ENCODE results near the gene PRX.
"Not testable (repeated sequence)": the region's sequence is repeated elsewhere in the genome, so short reads cannot be mapped to it uniquely, and the experiment has no call there.

The PRX gene

GRCh38 chr19:40370997-40371801, 42.0 kb downstream of the PRX start:
- no peak for TF ChIP-seq CTCF (IDR thresholded peaks at IDR 0.05; ENCODE audit: borderline replicate concordance, control extremely low read depth, extremely low read depth, insufficient read depth, missing control alignments)
- DNase-seq (ENCODE audit: low spot score): no peak

GRCh38 chr19:40370253-40370652, 42.9 kb downstream of the PRX start:
- DNase-seq (ENCODE audit: low spot score); in situ Hi-C loops (cut with MboI; ENCODE audit: low sequenced_read_pairs, unreplicated experiment): not testable (repeated sequence)

More at GRCh38 chr19:40370997-40371801, 42.0 kb downstream of the PRX start:
- in situ Hi-C loops (cut with MboI; ENCODE audit: low sequenced_read_pairs, unreplicated experiment): no loop called here

DNA sequence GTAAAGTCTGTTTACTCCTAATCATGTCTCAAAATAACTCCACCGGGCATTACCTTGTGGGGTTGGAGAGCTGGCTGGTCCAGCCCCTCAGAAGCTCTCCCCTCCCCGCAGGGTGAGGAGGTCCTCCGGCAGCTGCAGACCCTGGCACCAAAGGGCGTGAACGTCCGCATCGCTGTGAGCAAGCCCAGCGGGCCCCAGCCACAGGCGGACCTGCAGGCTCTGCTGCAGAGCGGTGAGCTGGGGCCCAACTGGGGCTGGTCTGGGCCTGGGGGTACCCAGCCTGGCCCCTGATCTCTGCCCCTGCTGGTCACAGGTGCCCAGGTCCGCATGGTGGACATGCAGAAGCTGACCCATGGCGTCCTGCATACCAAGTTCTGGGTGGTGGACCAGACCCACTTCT, 43.4 kb downstream of the PRX start:
- TF ChIP-seq CTCF (IDR thresholded peaks at IDR 0.05; ENCODE audit: borderline replicate concordance, control extremely low read depth, extremely low read depth, insufficient read depth, missing control alignments): no peak
- in situ Hi-C loops (cut with MboI; ENCODE audit: low sequenced_read_pairs, unreplicated experiment): no loop called here
- no peak for DNase-seq (ENCODE audit: low spot score)

DNA sequence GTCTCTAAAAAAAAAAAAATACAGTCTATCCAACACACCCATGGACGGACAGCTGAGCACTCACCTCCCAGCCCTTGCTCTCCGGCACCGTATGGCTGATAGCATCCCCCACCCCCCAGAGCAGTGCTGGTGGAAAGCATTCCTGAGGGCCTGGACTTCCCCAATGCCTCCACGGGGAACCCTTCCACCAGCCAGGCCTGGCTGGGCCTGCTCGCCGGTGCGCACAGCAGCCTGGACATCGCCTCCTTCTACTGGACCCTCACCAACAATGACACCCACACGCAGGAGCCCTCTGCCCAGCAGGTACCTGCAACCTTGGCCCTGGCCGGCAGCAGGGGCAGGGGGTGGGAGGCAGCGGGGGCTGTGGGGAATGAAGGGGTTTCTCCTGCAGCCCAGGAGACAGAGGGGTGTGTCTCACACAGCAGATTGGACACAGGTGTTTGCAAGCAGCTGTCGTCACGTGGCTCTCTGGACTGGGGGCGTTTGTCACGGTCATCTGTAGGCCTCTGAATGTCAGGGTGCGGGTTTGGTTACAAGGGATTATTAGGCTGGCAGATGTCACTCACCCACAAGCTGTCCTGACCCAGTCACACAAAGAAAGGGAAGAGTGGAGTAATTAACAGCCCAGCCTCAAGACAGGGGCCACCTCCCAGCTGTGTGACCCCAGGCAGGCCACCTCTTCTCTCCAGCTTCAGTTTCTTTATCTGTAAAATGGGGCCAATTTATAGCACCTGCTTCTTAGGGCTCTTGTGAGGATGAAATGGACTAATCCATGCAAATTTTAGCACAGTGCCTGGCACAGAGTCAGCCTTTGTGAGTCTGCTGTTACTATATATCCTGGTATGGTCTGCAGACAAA, 45.4 kb downstream of the PRX start:
- DNase-seq (ENCODE audit: low spot score): no peak
- in situ Hi-C loops (cut with MboI; ENCODE audit: low sequenced_read_pairs, unreplicated experiment): no loop called here
- TF ChIP-seq CTCF (IDR thresholded peaks at IDR 0.05; ENCODE audit: borderline replicate concordance, control extremely low read depth, extremely low read depth, insufficient read depth, missing control alignments): no peak

DNA sequence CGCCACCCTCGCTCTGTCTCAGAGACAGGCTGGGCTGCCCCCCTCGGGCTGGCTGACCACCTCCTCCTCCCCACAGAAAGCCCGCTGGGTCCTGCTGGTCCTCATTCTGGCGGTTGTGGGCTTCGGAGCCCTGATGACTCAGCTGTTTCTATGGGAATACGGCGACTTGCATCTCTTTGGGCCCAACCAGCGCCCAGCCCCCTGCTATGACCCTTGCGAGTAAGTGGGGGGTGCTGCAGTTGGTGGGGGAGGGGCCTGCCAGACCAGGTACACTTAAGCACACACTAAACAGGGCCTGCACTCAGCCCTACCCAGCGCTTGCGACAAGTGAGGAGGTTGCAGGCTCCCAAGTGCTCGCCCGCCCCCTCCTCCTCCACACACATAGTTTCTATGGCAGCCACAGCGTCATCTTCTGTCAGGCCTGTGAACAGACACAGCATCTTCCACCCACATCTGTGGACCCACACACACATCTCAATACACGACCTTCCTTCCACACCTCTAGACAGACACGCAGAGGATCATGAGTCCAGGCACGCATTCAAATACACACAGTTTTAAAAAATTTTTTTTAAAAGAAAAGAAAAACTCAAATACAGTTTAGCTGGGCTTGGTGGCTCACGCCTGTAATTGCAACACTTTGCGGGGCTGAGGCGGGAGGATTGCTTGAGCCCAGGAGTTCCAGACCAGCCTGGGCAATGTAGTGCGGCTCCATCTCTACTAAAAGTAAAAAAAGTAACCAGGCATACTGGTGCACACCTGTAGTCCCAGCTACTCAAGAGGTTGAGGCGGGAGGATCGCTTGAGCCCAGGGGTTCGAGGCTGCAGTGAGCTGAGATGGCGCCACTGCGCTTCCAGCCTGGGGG, 46.2 kb downstream of the PRX start:
- TF ChIP-seq CTCF (IDR thresholded peaks at IDR 0.05; ENCODE audit: borderline replicate concordance, control extremely low read depth, extremely low read depth, insufficient read depth, missing control alignments): no peak
- in situ Hi-C loops (cut with MboI; ENCODE audit: low sequenced_read_pairs, unreplicated experiment): no loop called here

DNA sequence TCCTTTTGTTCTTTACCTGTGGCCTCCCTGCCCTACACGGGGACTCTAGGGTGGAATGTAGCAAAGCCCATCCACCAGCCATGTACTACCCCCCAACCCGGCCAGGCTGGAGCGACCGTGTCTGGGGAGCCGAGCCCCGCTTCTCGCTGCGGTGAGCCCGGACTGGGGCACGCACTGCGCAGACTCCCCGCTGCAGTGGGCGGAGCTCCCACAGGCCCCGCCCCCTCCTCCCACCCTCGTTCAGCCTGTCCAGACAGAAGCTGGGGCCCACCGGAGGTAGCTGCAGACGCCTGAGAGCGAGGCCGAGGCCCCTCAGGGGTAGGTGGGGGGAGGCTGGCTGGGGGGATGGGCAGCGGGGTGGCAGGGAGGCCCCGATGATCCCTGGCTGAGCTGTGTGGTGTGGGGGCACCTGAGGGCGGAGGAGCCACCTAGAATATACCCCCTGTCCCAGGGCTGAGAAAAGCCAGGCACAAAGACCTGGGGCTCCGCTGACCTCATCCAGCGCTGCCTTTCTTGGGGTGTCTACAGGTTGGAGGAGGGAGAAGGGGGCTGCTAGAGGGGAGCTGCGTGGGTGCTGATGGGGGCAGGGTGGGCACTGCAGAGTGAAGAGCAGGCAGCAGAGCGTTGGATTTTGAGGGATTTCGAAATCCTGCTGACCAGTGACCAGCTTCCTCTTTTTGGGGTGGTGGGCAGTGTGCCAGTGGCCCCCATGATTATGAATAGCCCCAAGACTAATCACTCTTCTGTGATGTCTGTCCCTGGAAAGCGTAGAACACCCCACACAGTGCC, 47.4 kb downstream of the PRX start:
- DNase-seq (ENCODE audit: low spot score): peak; percentile 91
- TF ChIP-seq CTCF (IDR thresholded peaks at IDR 0.05; ENCODE audit: borderline replicate concordance, control extremely low read depth, extremely low read depth, insufficient read depth, missing control alignments): no peak
- in situ Hi-C loops (cut with MboI; ENCODE audit: low sequenced_read_pairs, unreplicated experiment): no loop called here

More for the DNA sequence above, 46.2 kb downstream of the PRX start:
- no peak for DNase-seq (ENCODE audit: low spot score)
